NT2/D1 (cell line): ENCODE data around the gene CLEC4F.

Source experiments
- DNase-seq: peaks from one replicate; pipeline ENCODE4 v3.0.0-alpha.2; 2011; ENCODE audit warnings: low read depth, low spot score
- H3K27me3 ChIP-seq: 2 replicates; pipeline ENCODE4 v1.6.0; 2011; ENCODE audit warnings: mild to moderate bottlenecking; ENCODE audit not compliant: insufficient read length, insufficient read depth
- H3K36me3 ChIP-seq: 2 replicates; pipeline ENCODE4 v1.6.1; 2011; ENCODE audit warnings: mild to moderate bottlenecking, low read length, mixed read lengths; ENCODE audit not compliant: insufficient read depth, insufficient read length
- H3K4me1 ChIP-seq: 2 replicates; pipeline ENCODE4 v1.5.1; 2011; ENCODE audit not compliant: insufficient read depth, insufficient read length
- H3K4me3 ChIP-seq: 2 replicates; pipeline ENCODE4 v1.5.1; 2011; ENCODE audit warnings: low read depth; ENCODE audit not compliant: insufficient read length
- H3K9ac ChIP-seq: 2 replicates; pipeline ENCODE4 v1.6.0; 2011; ENCODE audit warnings: low read depth; ENCODE audit not compliant: insufficient read length
- H3K9me3 ChIP-seq: 2 replicates; pipeline ENCODE4 v1.5.1; 2011; ENCODE audit warnings: mild to moderate bottlenecking, low read length; ENCODE audit not compliant: insufficient read depth
- SUZ12 ChIP-seq: IDR thresholded peaks from 2 replicates; pipeline ENCODE4 v1.6.1; 2011; ENCODE audit not compliant: insufficient read length, insufficient read depth; ENCODE audit errors: extremely low read depth
- YY1 ChIP-seq: IDR thresholded peaks from 2 replicates; pipeline ENCODE4 v1.6.1; 2011; ENCODE audit not compliant: insufficient read length, insufficient read depth
- ZNF274 ChIP-seq: IDR thresholded peaks from 2 replicates; pipeline ENCODE4 v1.6.1; 2011; ENCODE audit warnings: mild to moderate bottlenecking, low read depth, low read length

The CLEC4F gene

DNA sequence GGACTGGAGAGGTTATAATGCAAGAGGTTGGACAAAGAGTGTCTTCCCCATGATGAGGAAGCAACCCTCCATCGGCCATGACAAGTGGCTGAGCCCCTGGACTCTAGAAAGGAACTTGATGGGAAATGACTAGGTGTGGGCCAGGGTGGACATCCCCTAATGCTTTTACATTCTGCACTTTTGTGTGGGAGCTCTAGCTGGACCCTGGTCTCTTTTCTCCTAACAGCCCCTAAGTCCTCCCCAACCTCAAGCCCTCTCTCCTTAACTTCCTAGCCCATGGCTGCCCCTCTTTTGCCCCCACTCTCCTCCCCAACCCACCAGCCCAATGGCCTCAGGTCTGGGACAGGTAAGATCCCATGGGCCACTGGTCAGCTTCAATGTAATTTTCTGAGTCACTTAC, 12.8 kb upstream of the CLEC4F start:
- H3K27me3 ChIP-seq, result no peaks in the 10 kb centered on the region

DNA sequence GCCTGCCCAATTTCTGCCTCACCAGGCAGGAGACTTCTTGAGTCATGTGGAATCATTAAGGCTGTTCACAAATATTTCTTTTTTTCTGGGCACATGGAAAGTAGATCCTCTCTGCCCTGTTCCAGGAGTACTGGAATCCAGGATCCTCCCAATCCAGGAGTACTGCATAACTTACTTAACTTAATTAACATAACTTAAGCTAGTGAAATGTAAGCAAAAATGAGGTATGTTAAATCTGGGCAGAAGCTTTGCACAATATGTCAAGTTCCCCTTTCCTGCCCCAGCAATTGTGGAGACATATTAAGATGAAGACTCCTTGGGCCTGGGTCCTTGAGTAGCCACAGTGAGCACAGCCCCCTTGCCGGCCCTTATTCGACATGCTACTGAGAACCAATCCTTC, 12.0 kb upstream of the CLEC4F start:
- Histone ChIP-seq H3K9ac (no peak overlapping the region), H3K4me3 (no peak overlapping the region), H3K9me3 (no peaks in the 10 kb centered on the region), H3K36me3 (no peaks in the 10 kb centered on the region), H3K4me1 (no peaks in the 10 kb centered on the region), H3K27me3 (no peaks in the 10 kb centered on the region)
- no peak for TF ChIP-seq YY1
- no peak for TF ChIP-seq SUZ12
- TF ChIP-seq ZNF274, result no peak
- no peak for DNase-seq

More for the DNA sequence above, 12.8 kb upstream of the CLEC4F start:
- Histone ChIP-seq H3K9ac (no peak overlapping the region), H3K9me3 (no peaks in the 10 kb centered on the region), H3K4me3 (no peak overlapping the region), H3K36me3 (no peaks in the 10 kb centered on the region), H3K4me1 (no peaks in the 10 kb centered on the region)
- no peak for DNase-seq
- TF ChIP-seq YY1, result no peak
- no peak for TF ChIP-seq SUZ12
- no peak for TF ChIP-seq ZNF274

DNA sequence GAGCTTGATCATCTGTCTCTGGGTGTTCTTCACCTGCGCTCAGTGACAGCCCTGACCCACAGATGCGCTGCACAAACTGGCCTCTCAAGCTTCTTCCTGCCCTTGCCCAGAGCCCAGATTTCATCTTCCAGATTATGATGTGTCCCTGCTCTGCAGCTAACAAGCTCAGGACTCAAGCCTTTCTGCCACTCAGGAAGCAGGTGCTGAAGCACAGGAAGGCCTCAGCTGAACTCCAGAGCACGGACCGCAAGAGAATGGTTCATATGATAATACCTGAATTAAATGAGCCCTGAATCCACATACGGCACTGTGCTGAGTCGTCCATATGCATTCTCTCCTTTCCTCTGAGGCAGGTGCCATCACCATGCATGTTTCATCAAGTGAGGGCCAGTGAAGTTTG, 11.5 kb upstream of the CLEC4F start:
- no peaks in the 10 kb centered on the region for H3K4me1 ChIP-seq
- no peak for DNase-seq
- no peak for TF ChIP-seq YY1
- TF ChIP-seq ZNF274, result no peak
- no peak for TF ChIP-seq SUZ12
- no peak overlapping the region for H3K4me3 ChIP-seq
- H3K9me3 ChIP-seq, result no peaks in the 10 kb centered on the region
- H3K36me3 ChIP-seq, result no peaks in the 10 kb centered on the region
- no peaks in the 10 kb centered on the region for H3K27me3 ChIP-seq
- no peak overlapping the region for H3K9ac ChIP-seq

- TF ChIP-seq SUZ12 (no peak), YY1 (no peak), ZNF274 (no peak)
- DNase-seq, result no peak
- no peaks in the 10 kb centered on the region for H3K27me3 ChIP-seq
Observed at GRCh38 chr2:70830366-70830765, 10.0 kb upstream of the CLEC4F start.

GRCh38 chr2:70829916-70830315, 9.5 kb upstream of the CLEC4F start:
- no peak for DNase-seq
- H3K4me3 ChIP-seq, result no peak overlapping the region

More at GRCh38 chr2:70830366-70830765, 10.0 kb upstream of the CLEC4F start:
- Histone ChIP-seq H3K9ac (no peak overlapping the region), H3K36me3 (no peaks in the 10 kb centered on the region), H3K9me3 (no peaks in the 10 kb centered on the region), H3K4me3 (no peak overlapping the region), H3K4me1 (no peaks in the 10 kb centered on the region)

GRCh38 chr2:70828914-70829824, 8.8 kb upstream of the CLEC4F start:
- no peaks in the 10 kb centered on the region for H3K4me1 ChIP-seq
- no peak for DNase-seq
- no peak overlapping the region for H3K4me3 ChIP-seq
- TF ChIP-seq YY1 (no peak), ZNF274 (no peak), SUZ12 (no peak)
- no peaks in the 10 kb centered on the region for H3K27me3 ChIP-seq
- no peaks in the 10 kb centered on the region for H3K9me3 ChIP-seq
- no peak overlapping the region for H3K9ac ChIP-seq
- H3K36me3 ChIP-seq, result no peaks in the 10 kb centered on the region

More at GRCh38 chr2:70829916-70830315, 9.5 kb upstream of the CLEC4F start:
- Histone ChIP-seq H3K9me3 (no peaks in the 10 kb centered on the region), H3K36me3 (no peaks in the 10 kb centered on the region), H3K9ac (no peak overlapping the region), H3K4me1 (no peaks in the 10 kb centered on the region), H3K27me3 (no peaks in the 10 kb centered on the region)
- TF ChIP-seq ZNF274 (no peak), SUZ12 (no peak), YY1 (no peak)

- TF ChIP-seq ZNF274 (no peak), YY1 (no peak), SUZ12 (no peak)
- no peak overlapping the region for H3K4me3 ChIP-seq
- no peak for DNase-seq
- H3K9me3 ChIP-seq, result no peaks in the 10 kb centered on the region
- H3K9ac ChIP-seq, result no peak overlapping the region
- no peaks in the 10 kb centered on the region for H3K27me3 ChIP-seq
- no peaks in the 10 kb centered on the region for H3K4me1 ChIP-seq
- no peaks in the 10 kb centered on the region for H3K36me3 ChIP-seq
Observed at GRCh38 chr2:70828115-70828514, 7.7 kb upstream of the CLEC4F start.
